Endothelial cell of hepatic sinusoid (primary cell): ENCODE data around the gene LIPF.
"Not testable (repeated sequence)": the region's sequence is repeated elsewhere in the genome, so short reads cannot be mapped to it uniquely, and the experiment has no call there.

Source experiments
- in situ Hi-C: cut with HindIII; loops from 2 replicates; pipeline ENCODE4 v1.10.0; 2017; ENCODE audit warnings: low sequenced_read_pairs

The LIPF gene

DNA sequence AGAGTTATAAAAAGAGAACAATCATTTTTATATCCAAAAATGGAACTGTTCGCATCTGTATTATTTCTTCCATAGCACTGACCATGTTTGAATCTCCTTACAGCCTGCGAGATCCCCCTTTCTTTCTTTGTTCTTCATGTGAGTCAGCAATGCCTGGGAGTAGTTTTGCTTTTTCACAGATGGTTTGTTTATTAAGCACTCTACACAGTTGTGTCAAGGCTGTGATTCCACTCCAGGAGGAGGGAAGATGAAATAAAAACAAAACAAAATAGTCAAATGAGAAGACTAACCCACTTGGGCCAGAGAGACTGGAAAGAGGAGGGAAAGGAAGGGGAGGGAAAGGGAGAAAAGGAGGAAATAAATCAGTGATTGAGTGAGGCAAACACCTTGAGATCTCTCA lies 7.8 kb downstream of the LIPF start:
- in situ Hi-C loops, result no loop called here

DNA sequence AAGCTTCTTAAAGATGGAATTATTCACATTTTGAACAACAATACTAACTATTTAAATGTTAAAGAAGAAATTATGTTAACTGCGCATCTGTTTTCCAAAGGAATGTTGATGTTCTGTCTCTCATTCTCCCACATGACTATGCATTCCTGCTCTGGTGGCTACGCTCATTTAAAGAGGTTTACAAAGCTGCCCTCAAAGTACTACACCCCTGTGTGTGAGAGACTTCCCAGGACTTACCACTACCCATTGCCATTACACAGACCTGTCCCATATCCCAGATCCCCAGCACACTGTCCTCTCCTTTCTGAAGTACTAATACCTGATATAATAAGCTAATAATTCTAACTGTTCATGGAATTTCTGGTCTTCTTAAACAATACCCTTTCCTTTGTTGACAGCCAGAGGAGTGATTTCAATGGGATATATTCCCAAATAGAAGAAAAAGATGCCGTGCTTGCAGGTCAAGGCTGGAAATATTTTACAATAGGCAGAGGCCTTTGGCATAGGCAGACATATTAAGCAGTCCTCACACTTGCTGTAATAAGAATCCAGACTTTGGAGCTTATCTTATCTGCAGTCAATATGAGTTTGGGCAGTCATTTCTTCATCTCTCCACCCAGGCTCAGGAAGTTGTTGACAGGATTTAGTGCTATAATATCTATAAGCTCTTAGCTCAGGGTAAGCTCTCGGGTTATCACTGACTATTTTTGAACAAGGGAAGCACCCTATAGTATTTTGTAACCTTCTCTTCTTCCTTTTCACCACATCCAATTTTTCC lies 12.2 kb downstream of the LIPF start:
- in situ Hi-C loops, result no loop called here

DNA sequence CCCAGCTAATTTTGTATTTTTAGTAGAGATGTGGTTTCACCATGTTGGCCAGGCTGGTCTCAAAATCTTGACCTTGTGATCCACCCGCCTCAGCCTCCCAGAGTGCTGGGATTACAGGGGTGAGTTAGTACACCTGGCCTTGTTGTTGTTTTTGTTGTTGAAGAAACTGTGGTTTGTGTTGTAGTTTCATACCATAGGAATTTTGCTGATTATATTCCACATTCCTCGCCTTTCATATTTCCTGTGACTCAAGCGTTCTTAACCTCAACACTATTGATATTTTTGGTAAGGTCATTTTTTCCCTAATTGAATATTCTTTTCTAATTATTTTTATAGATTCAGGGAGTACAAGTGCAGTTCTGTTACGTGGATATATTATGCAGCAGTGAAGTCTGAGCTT lies 16.7 kb downstream of the LIPF start:
- in situ Hi-C loops, result loop anchor here (5.0 kb wide), 1 partner anchor 99 kb away; the partner anchor contains the start of gene RNLS

DNA sequence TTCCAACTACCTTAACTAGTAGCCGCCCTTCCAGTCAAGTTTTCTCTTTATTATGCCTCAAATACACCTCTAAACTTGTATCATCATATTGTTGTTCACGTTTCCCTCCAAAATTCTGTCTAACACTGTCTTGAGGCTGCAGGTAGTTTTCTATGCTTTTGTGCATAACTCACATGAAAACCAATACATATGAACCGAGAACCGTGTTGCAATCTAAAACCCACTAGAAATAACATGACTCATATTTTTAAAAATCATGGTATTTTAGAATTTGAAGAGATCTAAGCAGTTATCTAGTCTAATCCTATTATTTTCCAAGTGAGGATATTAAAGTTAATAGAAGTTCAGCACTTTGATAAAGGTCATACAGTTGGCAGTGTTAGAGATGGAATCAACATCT lies 18.2 kb downstream of the LIPF start:
- in situ Hi-C loops, result loop anchor here (5.0 kb wide), 1 partner anchor 100 kb away; the partner anchor contains the start of gene RNLS

DNA sequence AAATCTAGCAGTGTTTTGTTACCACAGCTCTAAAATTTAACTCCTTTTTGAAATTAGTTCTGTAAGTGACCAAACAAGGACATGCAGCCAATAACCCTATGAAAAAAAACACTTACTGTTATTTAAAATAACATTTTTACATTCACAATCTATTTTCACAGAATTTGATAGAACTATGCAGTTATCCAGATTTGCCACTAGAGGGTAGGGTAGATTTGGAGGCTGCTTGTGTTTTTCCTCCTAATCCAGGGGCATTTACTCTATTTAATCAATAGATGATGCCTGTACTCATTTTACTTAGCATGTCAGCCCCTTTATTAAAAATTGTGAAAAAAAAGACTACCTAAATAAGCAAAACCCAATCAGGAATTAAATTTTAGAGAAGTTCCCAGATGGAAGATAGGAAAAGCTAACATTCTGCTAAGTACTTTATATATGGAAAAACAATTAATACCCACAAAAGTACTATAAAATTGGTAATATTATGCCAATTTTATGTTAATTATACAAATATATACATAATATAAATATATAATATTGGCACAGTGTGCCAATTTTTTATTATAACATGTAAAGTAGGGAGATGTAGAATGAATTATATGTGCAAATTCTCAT lies 23.7 kb downstream of the LIPF start:
- in situ Hi-C loops, result no loop called here

DNA sequence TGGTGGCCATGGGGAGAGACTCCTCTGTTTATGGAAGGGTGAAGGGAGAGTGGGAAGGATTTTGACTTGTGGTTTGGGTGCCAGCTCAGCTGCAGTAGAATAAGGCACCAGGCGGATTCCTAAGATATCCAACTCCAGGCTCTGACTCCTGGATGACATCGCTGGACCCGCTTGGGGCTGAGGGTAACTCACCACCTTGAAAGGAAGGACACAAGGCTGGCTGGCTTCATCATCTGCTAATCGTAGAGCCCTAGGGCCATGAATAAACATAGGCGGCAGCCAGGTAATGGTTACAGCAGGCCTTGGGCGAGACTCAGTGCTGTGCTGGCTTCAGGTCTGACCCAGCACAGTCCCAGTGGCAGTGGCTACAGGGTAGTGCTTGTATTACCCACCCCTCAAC lies 25.1 kb downstream of the LIPF start:
- in situ Hi-C loops, result no loop called here

DNA sequence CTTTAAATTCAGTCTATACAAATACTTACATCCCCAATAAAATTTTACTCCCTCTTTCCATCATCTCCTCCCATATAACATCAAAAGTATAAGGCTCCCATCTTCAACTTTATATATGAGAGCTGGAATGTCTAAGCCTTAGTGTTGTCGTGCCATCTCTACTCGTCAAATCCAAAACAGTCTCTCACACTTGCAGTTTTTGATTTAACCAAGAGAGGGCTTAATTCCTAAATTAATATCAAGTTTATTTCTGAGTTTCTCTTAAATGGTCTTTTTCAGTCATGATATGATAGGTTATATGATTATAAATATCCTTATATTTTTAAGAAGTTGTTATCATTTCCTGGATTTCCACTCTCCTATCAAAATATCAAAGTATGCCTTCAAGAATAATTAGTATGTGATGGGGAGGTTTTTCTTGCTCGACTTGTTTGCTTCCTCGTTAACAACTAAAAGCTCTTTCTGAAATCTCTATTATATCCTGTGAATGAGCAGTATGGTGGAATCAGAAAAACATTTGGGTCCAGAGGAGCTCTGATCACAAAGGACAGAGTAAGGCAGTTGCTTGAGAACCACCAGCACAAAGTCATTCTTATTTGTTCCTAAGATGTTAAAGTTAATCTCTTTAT lies 29.3 kb downstream of the LIPF start:
- in situ Hi-C loops, result no loop called here

DNA sequence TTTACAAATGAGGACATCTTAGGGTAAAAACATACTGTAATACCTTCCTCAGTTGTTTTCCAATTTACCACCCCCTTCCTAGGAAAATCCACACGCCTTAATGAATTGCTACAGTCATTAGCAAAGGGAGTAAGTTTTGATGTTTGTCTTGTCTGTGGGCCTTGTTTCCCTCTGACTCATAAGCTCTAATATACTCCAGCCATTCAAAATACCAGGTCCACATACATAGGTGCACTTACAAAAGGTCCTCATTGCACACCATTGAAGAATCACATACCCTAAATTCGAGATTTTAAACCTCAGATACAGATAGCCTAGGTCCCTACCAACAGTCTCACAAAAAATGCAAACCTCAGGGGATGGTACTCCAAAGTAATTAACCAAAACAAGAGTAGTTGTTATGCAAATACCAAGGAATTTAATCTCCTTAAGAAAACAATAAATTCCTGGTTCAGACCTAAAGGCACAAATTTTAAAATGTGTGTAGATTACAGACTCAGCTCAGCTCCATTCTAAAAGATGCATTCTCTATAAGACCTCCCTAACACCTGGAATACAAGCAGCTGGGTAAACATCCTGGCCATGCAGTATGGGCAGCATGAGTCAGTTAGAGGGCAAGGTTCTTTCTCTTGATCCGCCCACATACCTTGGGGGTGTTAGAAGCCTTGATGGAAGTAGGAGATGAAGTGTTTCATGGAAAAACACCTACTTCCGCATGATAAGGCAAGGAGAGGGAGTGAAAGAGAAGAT lies 38.8 kb downstream of the LIPF start:
- in situ Hi-C loops, result no loop called here

DNA sequence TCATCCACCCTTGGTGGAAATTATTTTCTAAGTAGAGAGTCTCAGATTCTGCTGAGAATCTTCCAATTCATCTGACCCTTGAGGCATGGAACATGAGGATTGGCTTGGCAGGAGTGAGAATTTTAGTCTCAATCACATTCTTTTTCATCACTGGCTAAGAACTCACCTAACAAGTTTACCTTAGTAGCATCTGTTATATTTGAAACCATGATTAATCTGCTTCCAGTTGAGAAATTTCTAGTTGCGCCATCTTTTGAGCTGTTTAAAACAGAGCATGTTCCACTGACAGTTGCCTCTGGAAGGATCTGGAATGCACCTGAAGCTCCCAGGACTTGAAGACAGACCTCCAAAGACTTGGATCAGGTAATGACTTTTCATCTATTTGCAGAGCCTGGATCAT lies 41.7 kb downstream of the LIPF start, which contains the start of gene LIPK:
LIPK (plus strand) TSS at position 292 of the 400 bp plus-strand sequence. CDS start 18,295 bp downstream, outside the sequence.
- in situ Hi-C loops, result no loop called here

DNA sequence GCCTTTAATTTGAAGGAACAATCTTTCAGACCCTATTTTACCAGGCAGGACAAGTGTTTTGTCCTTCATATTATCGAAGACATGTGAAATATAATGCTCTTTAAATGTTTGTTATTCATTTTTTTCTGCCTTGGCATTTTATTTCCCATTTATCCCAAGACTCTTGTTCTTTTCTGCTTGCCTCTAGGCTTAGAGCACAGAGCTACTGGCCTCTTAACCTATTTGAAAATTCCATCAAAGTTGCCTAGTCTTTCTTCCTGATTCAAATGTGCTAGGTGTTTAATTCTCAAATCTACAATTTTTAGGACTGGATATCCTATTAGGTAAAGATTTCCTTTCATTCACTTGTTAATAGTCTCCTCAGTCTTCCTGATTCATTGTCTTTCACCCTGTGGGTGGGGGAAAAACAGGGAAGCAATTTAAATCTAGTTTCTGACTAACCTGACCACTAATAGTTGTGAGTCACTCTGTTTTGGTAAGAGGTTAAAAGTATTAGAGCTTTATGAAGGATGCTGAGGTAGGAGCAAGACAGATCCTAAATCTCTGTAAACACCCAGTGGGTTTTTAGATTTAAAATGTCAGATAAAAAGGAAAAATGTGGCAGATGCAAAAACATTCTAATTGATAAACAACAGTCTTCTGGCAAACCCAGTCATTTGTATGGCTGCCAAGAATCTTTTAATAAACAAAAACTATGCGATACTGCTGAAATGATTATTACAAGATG lies 43.4 kb downstream of the LIPF start:
- in situ Hi-C loops, result no loop called here

DNA sequence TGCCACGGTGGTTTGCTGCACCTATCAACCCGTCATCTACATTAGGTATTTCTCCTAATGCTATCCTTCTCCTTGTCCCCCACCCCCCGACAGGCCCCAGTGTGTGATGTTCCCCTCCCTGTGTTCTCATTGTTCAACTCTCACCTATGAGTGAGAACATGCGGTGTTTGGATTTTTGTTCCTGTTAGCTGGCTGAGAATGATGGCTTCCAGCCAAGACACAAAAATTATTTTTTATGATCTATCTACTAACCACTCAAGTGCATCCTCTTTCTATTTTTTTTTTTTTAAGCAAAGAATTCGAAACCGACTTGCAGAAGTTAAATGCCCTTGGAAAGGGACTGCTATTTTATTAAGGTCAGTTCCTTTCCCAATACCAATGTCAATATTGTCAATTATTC lies 45.1 kb downstream of the LIPF start:
- in situ Hi-C loops, result not testable (repeated sequence)

DNA sequence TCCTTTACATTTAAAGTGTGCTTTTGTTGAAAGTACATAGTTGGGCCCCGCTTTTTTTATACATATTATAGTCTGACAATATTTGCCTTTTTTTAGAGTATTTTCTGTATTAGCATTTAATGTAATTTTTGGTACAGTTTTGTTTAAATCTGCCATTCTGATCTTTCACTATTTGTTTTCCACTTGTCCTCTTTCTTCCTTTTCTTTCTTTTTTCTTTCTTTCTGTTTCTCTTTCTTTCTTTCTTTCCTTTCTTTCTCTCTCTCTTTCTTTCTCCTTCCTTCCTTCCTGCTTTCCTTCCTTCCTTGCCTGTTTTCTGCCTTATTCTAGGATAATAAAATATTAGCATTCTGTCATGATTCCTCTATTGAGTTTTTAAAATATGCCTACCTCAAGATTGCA lies 51.3 kb downstream of the LIPF start:
- in situ Hi-C loops, result no loop called here

DNA sequence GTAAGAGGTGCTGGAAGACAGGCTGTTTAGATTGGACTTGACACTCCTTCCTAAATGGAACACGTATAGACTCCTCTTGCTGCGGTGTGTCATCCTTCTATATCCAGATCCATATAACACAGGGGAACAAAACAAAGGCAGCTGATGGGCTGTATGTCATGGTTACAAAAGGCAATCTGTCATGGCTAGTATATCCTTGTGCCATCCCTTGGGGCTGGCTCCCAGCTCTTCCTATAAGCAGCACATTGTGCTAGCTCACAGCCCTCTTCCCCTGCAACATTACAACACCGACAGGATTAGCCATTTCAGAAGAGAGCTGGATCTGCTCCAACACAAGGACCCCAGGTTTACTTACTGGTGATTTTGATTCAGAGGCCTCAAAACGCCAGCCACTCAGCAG lies 57.1 kb downstream of the LIPF start:
- in situ Hi-C loops, result no loop called here

DNA sequence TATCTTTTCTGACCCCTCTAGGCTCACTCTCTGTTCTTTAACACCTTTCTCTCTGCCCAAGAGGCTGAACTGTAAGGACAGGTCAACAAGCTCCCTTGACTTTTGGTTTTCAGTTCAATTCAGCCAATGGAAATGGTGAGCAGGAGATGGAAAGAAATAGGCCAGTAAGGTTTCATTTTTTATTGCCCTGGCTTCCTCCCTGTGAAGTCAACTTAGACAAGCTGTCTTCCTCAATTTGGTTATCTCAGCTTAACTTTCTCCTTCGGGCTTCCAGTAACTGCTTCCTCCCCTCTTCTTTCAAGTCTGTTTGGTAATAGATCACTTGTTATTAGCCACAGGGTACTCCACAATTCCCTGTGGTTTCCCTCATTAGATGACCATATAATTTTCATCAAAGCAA lies 61.6 kb downstream of the LIPF start:
- in situ Hi-C loops, result no loop called here

DNA sequence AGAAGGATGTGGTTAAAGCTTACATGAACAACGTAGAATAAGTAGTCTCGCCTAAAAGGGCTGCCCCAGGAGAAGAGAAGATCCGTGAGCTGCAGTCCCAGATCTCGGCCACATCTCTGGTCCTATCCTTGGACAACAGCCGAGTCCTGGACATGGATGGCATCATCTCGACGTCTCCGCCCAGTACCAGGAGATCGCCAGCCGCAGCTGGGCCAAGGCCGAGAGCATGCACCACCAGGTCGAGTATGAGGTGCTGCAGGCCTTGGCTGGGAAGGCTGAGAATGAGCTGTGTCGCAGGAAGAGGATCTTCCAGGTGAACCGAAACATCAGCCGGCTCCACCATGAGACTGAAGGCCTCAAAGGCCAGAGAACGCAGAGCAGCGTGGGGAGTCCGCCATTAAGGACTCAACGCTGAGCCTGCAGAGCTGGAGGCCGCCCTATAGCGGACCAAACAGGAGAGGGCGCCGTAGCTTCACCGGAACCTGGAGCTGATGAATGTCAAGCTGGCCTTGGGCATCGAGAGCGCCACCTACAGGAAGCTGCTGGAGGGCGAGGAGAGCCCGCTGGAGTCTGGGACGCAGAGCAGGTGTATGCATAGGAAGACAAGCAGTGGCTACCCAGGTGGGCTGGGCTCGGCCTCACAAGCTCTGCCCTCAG lies 64.0 kb downstream of the LIPF start:
- in situ Hi-C loops, result no loop called here
